Suprapubic skin (tissue), 4 donors: ENCODE data around the gene ZNF784.

Experiments
- EP300 ChIP-seq: sonication (generic); formaldehyde crosslinking; IDR thresholded peaks from one replicate; pipeline ENCODE4 v1.6.1; 2017; ENCODE audit warnings: antibody characterized with exemption
- POLR2A ChIP-seq, 2 donors: fragments of 450-650 bp; IDR thresholded peaks; one replicate each; pipeline ENCODE4 v1.6.1; 2017; ENCODE audit warnings: antibody characterized with exemption in 2 of 2, mild to moderate bottlenecking in 2 of 2, moderate library complexity in 2 of 2
- POLR2AphosphoS5 ChIP-seq, 3 donors: sonication (generic); formaldehyde crosslinking; IDR thresholded peaks; one replicate each; pipeline ENCODE4 v1.6.1; 2017; ENCODE audit warnings: antibody characterized with exemption in 3 of 3
- TF ChIP-seq, protein P1 (sequence below), 2 donors: fragments of 200-600 bp in 1 of 2; fragments of 450-650 bp in 1 of 2; sonication (generic) in 1 of 2; IDR thresholded peaks; one replicate each; pipeline ENCODE4 v1.5.1; 2016 to 2019; ENCODE audit warnings: antibody characterized with exemption in 2 of 2, mild to moderate bottlenecking in 1 of 2, moderate library complexity in 1 of 2

DNA sequence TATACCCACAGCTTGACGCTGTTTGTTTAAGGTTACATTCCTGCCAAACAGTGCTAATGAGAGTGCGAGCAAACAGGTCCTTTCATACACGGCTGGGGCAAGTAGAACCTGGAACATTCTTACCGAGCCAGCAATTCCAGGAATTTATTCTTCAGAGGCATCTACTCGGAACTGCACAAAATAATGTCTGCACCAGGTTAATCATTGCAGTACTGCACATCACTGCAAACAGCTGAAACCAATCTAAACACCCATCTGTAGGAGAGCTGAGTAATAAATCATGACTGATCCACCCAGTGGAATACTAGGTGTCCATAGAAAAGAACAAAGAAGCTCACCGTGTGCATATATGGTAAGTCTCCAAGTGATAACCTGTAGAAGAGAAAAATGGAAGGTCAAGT, 42.5 kb downstream of the ZNF784 start:
- TF ChIP-seq, protein P1, sequence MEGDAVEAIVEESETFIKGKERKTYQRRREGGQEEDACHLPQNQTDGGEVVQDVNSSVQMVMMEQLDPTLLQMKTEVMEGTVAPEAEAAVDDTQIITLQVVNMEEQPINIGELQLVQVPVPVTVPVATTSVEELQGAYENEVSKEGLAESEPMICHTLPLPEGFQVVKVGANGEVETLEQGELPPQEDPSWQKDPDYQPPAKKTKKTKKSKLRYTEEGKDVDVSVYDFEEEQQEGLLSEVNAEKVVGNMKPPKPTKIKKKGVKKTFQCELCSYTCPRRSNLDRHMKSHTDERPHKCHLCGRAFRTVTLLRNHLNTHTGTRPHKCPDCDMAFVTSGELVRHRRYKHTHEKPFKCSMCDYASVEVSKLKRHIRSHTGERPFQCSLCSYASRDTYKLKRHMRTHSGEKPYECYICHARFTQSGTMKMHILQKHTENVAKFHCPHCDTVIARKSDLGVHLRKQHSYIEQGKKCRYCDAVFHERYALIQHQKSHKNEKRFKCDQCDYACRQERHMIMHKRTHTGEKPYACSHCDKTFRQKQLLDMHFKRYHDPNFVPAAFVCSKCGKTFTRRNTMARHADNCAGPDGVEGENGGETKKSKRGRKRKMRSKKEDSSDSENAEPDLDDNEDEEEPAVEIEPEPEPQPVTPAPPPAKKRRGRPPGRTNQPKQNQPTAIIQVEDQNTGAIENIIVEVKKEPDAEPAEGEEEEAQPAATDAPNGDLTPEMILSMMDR (IDR thresholded peaks at IDR 0.05), result no peak
- no peak for TF ChIP-seq POLR2A (IDR thresholded peaks at IDR 0.05)
- TF ChIP-seq EP300, result no peak
- TF ChIP-seq POLR2AphosphoS5 (IDR thresholded peaks at IDR 0.05), result no peak
